Right renal cortex interstitium (tissue), 3 donors: ENCODE results near the gene AMDHD2. TPM values are rescaled to one million over a fixed set of nuclear protein-coding genes. Genes with fewer than 3 reads are reported as not detected.

Source experiments
- DNase-seq, 3 donors: peaks; one replicate each; pipeline ENCODE4 v3.0.0-alpha.2; 2013; ENCODE audit warnings: low read depth in 3 of 3, low spot score in 2 of 3
- polyA plus RNA-seq, 3 donors: library from polyadenylated mRNA; unstranded; fragments of 120-200 nt; gene quantifications; one replicate each; pipeline ENCODE4 v1.2.1, GENCODE V29; 2013; ENCODE audit not compliant: insufficient read length in 3 of 3

Gene AMDHD2
- polyA plus RNA-seq, 3 donors, result 18.6 to 24.0 (median 21.7) TPM

GRCh38 chr16:2498531-2499253, 21.5 kb upstream of the AMDHD2 start:
- no peak for DNase-seq

GRCh38 chr16:2499454-2499853, 20.7 kb upstream of the AMDHD2 start:
- no peak for DNase-seq

GRCh38 chr16:2499890-2500429, 20.2 kb upstream of the AMDHD2 start:
- DNase-seq, result no peak

- no peak for DNase-seq
These were observed 19.7 kb upstream of the AMDHD2 start for GRCh38 chr16:2500430-2500917.

GRCh38 chr16:2500918-2501750, 19.0 kb upstream of the AMDHD2 start:
- DNase-seq, result peak; percentile 77 to 88 (median 83)

GRCh38 chr16:2501946-2502895, 17.9 kb upstream of the AMDHD2 start:
- DNase-seq, result no peak

GRCh38 chr16:2505695-2506094, 14.5 kb upstream of the AMDHD2 start:
- DNase-seq, result no peak

- no peak for DNase-seq
These were observed 13.0 kb upstream of the AMDHD2 start for GRCh38 chr16:2507052-2507659.

- DNase-seq, result no peak
These were observed 12.5 kb upstream of the AMDHD2 start for GRCh38 chr16:2507665-2508064.

- no peak for DNase-seq
These were observed 11.3 kb upstream of the AMDHD2 start for GRCh38 chr16:2508722-2509400.

GRCh38 chr16:2511128-2511800, 8.9 kb upstream of the AMDHD2 start:
- no peak for DNase-seq

- DNase-seq, result no peak
These were observed 8.0 kb upstream of the AMDHD2 start for GRCh38 chr16:2511996-2512734.

- no peak for DNase-seq
These were observed 7.3 kb upstream of the AMDHD2 start for GRCh38 chr16:2512735-2513404.

GRCh38 chr16:2513405-2514332, 6.5 kb upstream of the AMDHD2 start, which contains the start of gene ATP6V0C:
Gene ATP6V0C, plus strand, starts transcription at chr16:2513952. Its CDS starts 152 bp downstream, at chr16:2514104.
- DNase-seq, result peak in 1 of 3 donors; percentile 84

- DNase-seq, result no peak
These were observed 5.6 kb upstream of the AMDHD2 start for GRCh38 chr16:2514333-2515179.
